Caco-2 (cell line): ENCODE data around the gene GRIN2A. TPM values are rescaled to one million over a fixed set of nuclear protein-coding genes. Genes with fewer than 3 reads are reported as not detected.

Experiments
- BruUV-seq: library from RNA; stranded (reverse); fragments of 400-500 nt; replicated peaks from 2 replicates; lab custom pipeline; 2021; lab: Mats Ljungman, UMichigan
- CTCF ChIA-PET: fragments of 300-600 bp; sonication (Branson Sonifier 250); formaldehyde crosslinking; loops from one replicate; lab custom pipeline; 2022; ENCODE audit warnings: antibody characterized with exemption; lab: Charles Lee
- POLR2A ChIA-PET: fragments of 300-600 bp; sonication (Branson Sonifier 250); formaldehyde crosslinking; loops from one replicate; lab custom pipeline; 2022; ENCODE audit warnings: antibody characterized with exemption; lab: Charles Lee
- DNase-seq, 2 experiments: peaks; one replicate each; pipeline versions ENCODE4 v3.0.0 to v3.0.0-alpha.2; 2020 to 2022
- H3K27me3 ChIP-seq: replicated peaks from 2 replicates; pipeline ENCODE4 v1.6.0; 2011; ENCODE audit warnings: low read length; ENCODE audit not compliant: control insufficient read depth, insufficient read depth
- H3K36me3 ChIP-seq: 2 replicates; pipeline ENCODE4 v1.5.1; 2011; ENCODE audit warnings: low read length; ENCODE audit not compliant: control insufficient read depth, insufficient read depth
- H3K4me1 ChIP-seq: fragments of 250-450 bp; sonication (Bioruptor Pico); 2 replicates; pipeline ENCODE4 v1.5.1; 2020; ENCODE audit warnings: mild to moderate bottlenecking
- H3K4me3 ChIP-seq: 2 replicates; pipeline ENCODE4 v1.5.1; 2011; ENCODE audit warnings: low read depth, mild to moderate bottlenecking, control low read depth, low read length
- H3K9me3 ChIP-seq: fragments of 250-450 bp; sonication (Bioruptor Pico); 2 replicates; pipeline ENCODE4 v1.5.1; 2020; ENCODE audit warnings: mild to moderate bottlenecking, moderate library complexity
- H3K27ac Mint-ChIP-seq: one replicate; pipeline ENCODE4 v1.8.0; 2022; ENCODE audit warnings: mixed read lengths; ENCODE audit not compliant: unreplicated experiment
- H3K27me3 Mint-ChIP-seq: one replicate; pipeline ENCODE4 v1.8.0; 2022; ENCODE audit warnings: mixed read lengths; ENCODE audit not compliant: insufficient read depth, unreplicated experiment
- H3K36me3 Mint-ChIP-seq: one replicate; pipeline ENCODE4 v1.8.0; 2022; ENCODE audit warnings: mild to moderate bottlenecking, mixed read lengths; ENCODE audit not compliant: insufficient read depth, unreplicated experiment
- H3K4me1 Mint-ChIP-seq: one replicate; pipeline ENCODE4 v1.8.0; 2022; ENCODE audit warnings: low read depth, mixed read lengths; ENCODE audit not compliant: unreplicated experiment
- H3K4me3 Mint-ChIP-seq: one replicate; pipeline ENCODE4 v1.8.0; 2022; ENCODE audit warnings: mild to moderate bottlenecking, moderate library complexity, mixed read lengths; ENCODE audit not compliant: unreplicated experiment
- H3K9me3 Mint-ChIP-seq: one replicate; pipeline ENCODE4 v1.8.0; 2022; ENCODE audit warnings: mixed read lengths; ENCODE audit not compliant: unreplicated experiment
- intact Hi-C: fragments of 100-400 bp; cut with micrococcal nuclease; formaldehyde crosslinking; loops from one replicate; pipeline ENCODE4 v1.10.0; 2022; ENCODE audit not compliant: unreplicated experiment
- total RNA-seq: library from RNA; stranded (reverse); gene quantifications from 2 replicates; pipeline ENCODE4 v1.2.3, GENCODE V29; 2022
- TF ChIP-seq, protein P1 (sequence below), 2 experiments: fragments of 200-600 bp in 1 of 2; IDR thresholded peaks; 1 replicate in 1 of 2; 2 replicates in 1 of 2; pipeline versions ENCODE4 v1.5.1 to v1.8.0; 2011 to 2022; ENCODE audit warnings: antibody characterized with exemption in 1 of 2, control low read depth in 1 of 2, inconsistent platforms in 1 of 2, low read depth in 1 of 2, low read length in 1 of 2, mild to moderate bottlenecking in 1 of 2, moderate library complexity in 1 of 2; ENCODE audit not compliant: insufficient read depth in 1 of 2, severe bottlenecking in 1 of 2, unreplicated experiment in 1 of 2

GRIN2A gene
- total RNA-seq, 1 experiment from 2014 or later: 0.54 TPM

DNA sequence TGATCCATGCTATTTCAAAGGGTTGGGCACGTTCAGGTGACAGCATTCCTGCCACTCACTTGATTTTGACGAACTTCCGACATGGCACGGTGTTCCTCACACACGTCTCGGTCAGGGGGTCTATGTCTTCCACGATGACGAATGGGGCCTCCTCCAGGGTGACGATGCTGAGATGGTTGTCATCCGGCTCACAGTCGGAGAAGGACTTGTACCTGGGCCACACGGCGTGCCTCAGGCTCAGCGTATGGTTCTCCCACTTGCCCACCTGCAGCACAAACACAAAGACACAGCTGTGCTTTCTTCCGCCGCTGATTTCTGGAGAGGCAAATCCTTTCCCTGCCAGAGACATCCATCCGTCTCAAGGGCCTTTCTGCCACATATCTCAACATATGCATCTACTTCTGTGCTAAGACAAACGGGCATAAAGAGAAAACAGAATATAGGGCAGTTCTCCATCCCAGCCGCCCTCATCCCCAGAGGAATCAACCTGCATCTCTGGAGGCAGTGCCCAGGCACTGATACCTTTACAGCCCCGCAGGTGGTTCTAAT lies 332.5 kb downstream of the GRIN2A start:
- peaks cover 17% of the 10 kb centered on the region for H3K27me3 Mint-ChIP-seq
- POLR2A ChIA-PET: no interaction called here

DNA sequence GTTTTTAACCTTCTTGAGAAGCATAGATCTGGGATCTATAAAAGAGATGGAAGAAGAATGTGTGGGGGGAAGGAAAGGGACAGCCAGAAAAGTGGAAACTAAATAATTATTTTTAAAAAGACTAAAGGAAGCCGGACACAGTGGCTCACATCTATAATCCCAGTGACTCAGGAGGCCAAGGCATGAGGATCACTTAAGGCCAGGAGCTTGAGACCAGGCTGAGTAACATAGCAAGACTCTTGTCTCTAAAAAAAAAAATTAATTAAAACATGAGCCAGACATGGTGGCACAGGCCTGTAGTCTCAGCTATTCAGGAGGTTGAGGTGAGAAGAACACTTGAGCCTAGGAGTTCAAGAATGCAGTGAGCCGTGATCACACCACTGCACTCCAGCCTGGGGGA lies 335.1 kb downstream of the GRIN2A start:
- H3K4me3 Mint-ChIP-seq: no peak overlapping the region
- Histone ChIP-seq H3K27me3 (no peaks in the 10 kb centered on the region; the same call in 1 of the 2 replicates), H3K4me1 (no peaks in the 10 kb centered on the region), H3K9me3 (no peaks in the 10 kb centered on the region), H3K4me3 (no peak overlapping the region), H3K36me3 (no peaks in the 10 kb centered on the region; the same call in 1 of the 2 replicates)
- H3K36me3 Mint-ChIP-seq: no peaks in the 10 kb centered on the region
- H3K4me1 Mint-ChIP-seq: no peaks in the 10 kb centered on the region
- peaks cover 21% of the 10 kb centered on the region for H3K27me3 Mint-ChIP-seq
- H3K9me3 Mint-ChIP-seq: no peaks in the 10 kb centered on the region
- ChIA-PET CTCF (no interaction called here), POLR2A (no interaction called here)
- H3K27ac Mint-ChIP-seq: no peak overlapping the region
- TF ChIP-seq, protein P1, sequence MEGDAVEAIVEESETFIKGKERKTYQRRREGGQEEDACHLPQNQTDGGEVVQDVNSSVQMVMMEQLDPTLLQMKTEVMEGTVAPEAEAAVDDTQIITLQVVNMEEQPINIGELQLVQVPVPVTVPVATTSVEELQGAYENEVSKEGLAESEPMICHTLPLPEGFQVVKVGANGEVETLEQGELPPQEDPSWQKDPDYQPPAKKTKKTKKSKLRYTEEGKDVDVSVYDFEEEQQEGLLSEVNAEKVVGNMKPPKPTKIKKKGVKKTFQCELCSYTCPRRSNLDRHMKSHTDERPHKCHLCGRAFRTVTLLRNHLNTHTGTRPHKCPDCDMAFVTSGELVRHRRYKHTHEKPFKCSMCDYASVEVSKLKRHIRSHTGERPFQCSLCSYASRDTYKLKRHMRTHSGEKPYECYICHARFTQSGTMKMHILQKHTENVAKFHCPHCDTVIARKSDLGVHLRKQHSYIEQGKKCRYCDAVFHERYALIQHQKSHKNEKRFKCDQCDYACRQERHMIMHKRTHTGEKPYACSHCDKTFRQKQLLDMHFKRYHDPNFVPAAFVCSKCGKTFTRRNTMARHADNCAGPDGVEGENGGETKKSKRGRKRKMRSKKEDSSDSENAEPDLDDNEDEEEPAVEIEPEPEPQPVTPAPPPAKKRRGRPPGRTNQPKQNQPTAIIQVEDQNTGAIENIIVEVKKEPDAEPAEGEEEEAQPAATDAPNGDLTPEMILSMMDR (IDR thresholded peaks at IDR 0.05; ENCODE audit: insufficient read depth in 1 of 2, low read depth in 1 of 2, low read length in 1 of 2, severe bottlenecking in 1 of 2, unreplicated experiment in 1 of 2): no peak
- no peak for DNase-seq
- intact Hi-C loops: no loop called here
- BruUV-seq: no TSS peak

More for the DNA sequence above, 332.5 kb downstream of the GRIN2A start:
- no TSS peak for BruUV-seq
- DNase-seq: no peak
- H3K4me1 Mint-ChIP-seq: no peaks in the 10 kb centered on the region
- no peaks in the 10 kb centered on the region for H3K9me3 Mint-ChIP-seq
- Histone ChIP-seq H3K4me3 (no peak overlapping the region), H3K4me1 (no peaks in the 10 kb centered on the region), H3K36me3 (no peaks in the 10 kb centered on the region), H3K27me3 (no peaks in the 10 kb centered on the region), H3K9me3 (no peaks in the 10 kb centered on the region)
- intact Hi-C loops: no loop called here
- H3K27ac Mint-ChIP-seq: no peak overlapping the region
- TF ChIP-seq, protein P1 (IDR thresholded peaks at IDR 0.05; ENCODE audit: insufficient read depth in 1 of 2, low read depth in 1 of 2, low read length in 1 of 2, severe bottlenecking in 1 of 2, unreplicated experiment in 1 of 2): no peak
- no peaks in the 10 kb centered on the region for H3K36me3 Mint-ChIP-seq
- H3K4me3 Mint-ChIP-seq: no peak overlapping the region
- CTCF ChIA-PET: no interaction called here

DNA sequence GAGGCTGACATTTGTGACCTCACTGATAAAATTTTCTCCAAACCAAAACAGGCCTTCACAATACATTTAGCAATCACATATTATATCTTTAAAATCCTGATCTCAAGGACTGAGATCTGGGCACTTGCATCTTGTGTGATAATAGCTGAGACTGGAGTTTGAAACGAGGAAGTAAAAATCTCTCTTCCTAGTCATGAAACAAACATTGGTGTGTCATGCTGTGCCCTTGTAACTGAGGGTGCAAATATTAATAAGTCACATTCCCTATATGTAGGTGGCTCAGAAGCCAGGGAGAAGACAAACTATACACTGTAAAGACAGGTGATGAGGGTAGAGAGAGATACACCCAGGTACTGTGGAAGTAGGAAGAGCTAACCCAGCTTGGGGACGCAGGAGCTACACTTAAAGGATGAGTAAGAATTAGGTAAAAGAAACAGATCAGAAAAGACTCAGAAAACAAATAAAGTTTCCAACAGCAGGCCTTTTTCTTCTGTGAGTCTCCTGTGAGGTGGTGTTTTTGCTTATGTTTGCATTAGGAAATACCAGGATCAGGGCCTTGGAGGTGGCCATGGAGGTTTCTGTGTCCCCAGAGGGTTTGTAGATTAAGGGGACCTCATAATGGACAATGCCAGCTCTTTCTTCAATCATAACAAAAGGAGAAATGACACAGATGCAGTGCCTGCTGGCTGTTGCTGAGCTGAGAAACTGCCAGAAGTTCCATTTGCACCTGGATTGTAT lies 335.7 kb downstream of the GRIN2A start:
- intact Hi-C loops: no loop called here
- Histone ChIP-seq H3K4me3 (no peak overlapping the region), H3K9me3 (no peaks in the 10 kb centered on the region), H3K4me1 (no peaks in the 10 kb centered on the region), H3K27me3 (no peaks in the 10 kb centered on the region; the same call in 1 of the 2 replicates), H3K36me3 (no peaks in the 10 kb centered on the region; the same call in 1 of the 2 replicates)
- H3K4me1 Mint-ChIP-seq: no peaks in the 10 kb centered on the region
- CTCF ChIA-PET: no interaction called here
- no peaks in the 10 kb centered on the region for H3K36me3 Mint-ChIP-seq
- no peak overlapping the region for H3K4me3 Mint-ChIP-seq
- no peak overlapping the region for H3K27ac Mint-ChIP-seq
- DNase-seq: no peak
- BruUV-seq: no TSS peak
- POLR2A ChIA-PET: no interaction called here
- TF ChIP-seq, protein P1 (IDR thresholded peaks at IDR 0.05; ENCODE audit: insufficient read depth in 1 of 2, low read depth in 1 of 2, low read length in 1 of 2, severe bottlenecking in 1 of 2, unreplicated experiment in 1 of 2): no peak
- H3K9me3 Mint-ChIP-seq: no peaks in the 10 kb centered on the region
- peaks cover 18% of the 10 kb centered on the region for H3K27me3 Mint-ChIP-seq
